ENCODE results near the gene FIP1L1.
"Not testable (repeated sequence)": the region's sequence is repeated elsewhere in the genome, so short reads cannot be mapped to it uniquely, and the experiment has no call there.

Gene FIP1L1

DNA sequence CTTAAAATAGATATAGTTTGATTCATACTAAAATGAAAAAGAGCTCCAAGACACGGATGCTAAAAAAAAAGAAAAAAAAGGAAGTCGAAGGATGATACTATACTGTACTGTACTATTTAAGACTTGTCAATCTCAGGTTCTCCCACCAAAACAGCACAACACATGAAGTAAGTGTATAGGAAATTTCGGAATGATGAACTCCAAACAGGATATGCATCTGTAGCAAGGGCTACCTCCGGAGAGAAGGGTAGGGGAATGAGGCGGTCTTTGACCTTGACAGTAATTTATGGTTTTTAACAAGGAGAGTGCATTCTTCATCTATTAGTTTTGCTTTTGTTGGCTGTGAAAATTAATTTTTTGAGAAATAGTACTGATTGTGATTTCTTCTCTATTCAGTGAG is 541 bp upstream of the FIP1L1 start:
- Histone ChIP-seq H3K9ac (ENCODE audit: low read length in 5 of 5) (peak overlapping the region in 4 of 5 donors; percentile 69 to 93 (median 92)), H3K27me3 (ENCODE audit: control insufficient read depth in 5 of 5, insufficient read depth in 4 of 5, low read length in 5 of 5) (no peaks in the 10 kb centered on the region), H3K9me3 (ENCODE audit: control insufficient read depth in 5 of 5, low read length in 5 of 5) (no peaks in the 10 kb centered on the region), H3K27ac (ENCODE audit: low read depth, low read length) (peak overlapping the region; percentile 71), H3K4me3 (ENCODE audit: low read depth in 1 of 5, low read length in 5 of 5) (peak overlapping the region; percentile 75 to 96 (median 88)), H3K36me3 (ENCODE audit: control insufficient read depth in 5 of 5, insufficient read depth in 5 of 5, low read length in 5 of 5) (no peaks in the 10 kb centered on the region), H3K4me1 (ENCODE audit: control insufficient read depth in 5 of 5, insufficient read depth in 5 of 5, low read length in 5 of 5) (peaks cover 0 to 27% (median 21%) of the 10 kb centered on the region in 5 donors)

- Histone ChIP-seq H3K4me1 (ENCODE audit: control insufficient read depth in 5 of 5, insufficient read depth in 5 of 5, low read length in 5 of 5) (peaks cover 0 to 27% (median 21%) of the 10 kb centered on the region in 5 donors), H3K4me3 (ENCODE audit: low read depth in 1 of 5, low read length in 5 of 5) (peak overlapping the region; percentile 78 to 96 (median 88)), H3K9me3 (ENCODE audit: control insufficient read depth in 5 of 5, low read length in 5 of 5) (no peaks in the 10 kb centered on the region), H3K9ac (ENCODE audit: low read length in 5 of 5) (peak overlapping the region; percentile 41 to 93 (median 92)), H3K27me3 (ENCODE audit: control insufficient read depth in 5 of 5, insufficient read depth in 4 of 5, low read length in 5 of 5) (no peaks in the 10 kb centered on the region), H3K27ac (ENCODE audit: low read depth, low read length) (peak overlapping the region; percentile 71), H3K36me3 (ENCODE audit: control insufficient read depth in 5 of 5, insufficient read depth in 5 of 5, low read length in 5 of 5) (peaks cover 0 to 9% (median 7%) of the 10 kb centered on the region in 5 donors)
Observed at GRCh38 chr4:53378171-53378482, 686 bp downstream of the FIP1L1 start.

GRCh38 chr4:53380221-53380620 is 2.8 kb downstream of the FIP1L1 start:
- Histone ChIP-seq H3K4me1 (ENCODE audit: control insufficient read depth in 5 of 5, insufficient read depth in 5 of 5, low read length in 5 of 5) (peaks cover 0 to 27% (median 21%) of the 10 kb centered on the region in 5 donors), H3K4me3 (ENCODE audit: low read depth in 1 of 5, low read length in 5 of 5) (no peak overlapping the region), H3K36me3 (ENCODE audit: control insufficient read depth in 5 of 5, insufficient read depth in 5 of 5, low read length in 5 of 5) (peaks cover 10 to 25% (median 21%) of the 10 kb centered on the region in 5 donors), H3K27ac (ENCODE audit: low read depth, low read length) (no peak overlapping the region), H3K9ac (ENCODE audit: low read length in 5 of 5) (no peak overlapping the region), H3K27me3 (ENCODE audit: control insufficient read depth in 5 of 5, insufficient read depth in 4 of 5, low read length in 5 of 5) (no peaks in the 10 kb centered on the region), H3K9me3 (ENCODE audit: control insufficient read depth in 5 of 5, low read length in 5 of 5) (no peaks in the 10 kb centered on the region)

GRCh38 chr4:53409479-53409878 is 32.0 kb downstream of the FIP1L1 start:
- H3K9me3 ChIP-seq (ENCODE audit: control insufficient read depth in 5 of 5, low read length in 5 of 5); H3K9ac ChIP-seq (ENCODE audit: low read length in 5 of 5); H3K4me3 ChIP-seq (ENCODE audit: low read depth in 1 of 5, low read length in 5 of 5); H3K4me1 ChIP-seq (ENCODE audit: control insufficient read depth in 5 of 5, insufficient read depth in 5 of 5, low read length in 5 of 5); H3K27ac ChIP-seq (ENCODE audit: low read depth, low read length); H3K36me3 ChIP-seq (ENCODE audit: control insufficient read depth in 5 of 5, insufficient read depth in 5 of 5, low read length in 5 of 5); H3K27me3 ChIP-seq (ENCODE audit: control insufficient read depth in 5 of 5, insufficient read depth in 4 of 5, low read length in 5 of 5): not testable (repeated sequence)

- Histone ChIP-seq H3K9ac (ENCODE audit: low read length in 5 of 5) (peak overlapping the region in 1 of 5 donors; percentile 30), H3K27ac (ENCODE audit: low read depth, low read length) (no peak overlapping the region), H3K4me3 (ENCODE audit: low read depth in 1 of 5, low read length in 5 of 5) (no peak overlapping the region), H3K9me3 (ENCODE audit: control insufficient read depth in 5 of 5, low read length in 5 of 5) (no peaks in the 10 kb centered on the region), H3K4me1 (ENCODE audit: control insufficient read depth in 5 of 5, insufficient read depth in 5 of 5, low read length in 5 of 5) (no peaks in the 10 kb centered on the region), H3K36me3 (ENCODE audit: control insufficient read depth in 5 of 5, insufficient read depth in 5 of 5, low read length in 5 of 5) (peaks cover 0 to 10% (median 3%) of the 10 kb centered on the region in 5 donors), H3K27me3 (ENCODE audit: control insufficient read depth in 5 of 5, insufficient read depth in 4 of 5, low read length in 5 of 5) (no peaks in the 10 kb centered on the region)
Observed at GRCh38 chr4:53419208-53419607, 41.8 kb downstream of the FIP1L1 start.

DNA sequence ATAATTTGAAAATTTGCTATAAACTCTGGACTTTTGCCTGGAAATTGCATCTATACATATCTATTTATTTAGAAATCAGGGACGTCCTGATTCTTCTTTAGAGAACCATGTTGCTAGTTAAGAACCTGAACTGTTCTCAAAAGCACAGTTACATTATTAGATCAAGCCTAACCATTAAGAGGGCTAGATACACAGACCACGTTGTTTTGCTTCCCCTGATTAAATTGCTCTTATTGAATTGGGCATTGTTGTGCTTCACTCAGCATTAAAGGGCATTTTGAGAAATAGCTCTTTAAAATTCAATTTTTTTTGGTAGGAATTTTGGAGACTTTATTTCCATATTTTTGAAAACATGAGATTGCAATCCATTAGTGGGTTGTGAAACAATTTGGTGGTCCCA is 44.4 kb downstream of the FIP1L1 start:
- no peak overlapping the region for H3K4me3 ChIP-seq (ENCODE audit: low read depth in 1 of 5, low read length in 5 of 5)
- H3K4me1 ChIP-seq (ENCODE audit: control insufficient read depth in 5 of 5, insufficient read depth in 5 of 5, low read length in 5 of 5): no peaks in the 10 kb centered on the region
- H3K9me3 ChIP-seq (ENCODE audit: control insufficient read depth in 5 of 5, low read length in 5 of 5): no peaks in the 10 kb centered on the region
- no peak overlapping the region for H3K27ac ChIP-seq (ENCODE audit: low read depth, low read length)
- peaks cover 0 to 9% (median 3%) of the 10 kb centered on the region in 5 donors for H3K36me3 ChIP-seq (ENCODE audit: control insufficient read depth in 5 of 5, insufficient read depth in 5 of 5, low read length in 5 of 5)
- H3K27me3 ChIP-seq (ENCODE audit: control insufficient read depth in 5 of 5, insufficient read depth in 4 of 5, low read length in 5 of 5): no peaks in the 10 kb centered on the region
- no peak overlapping the region for H3K9ac ChIP-seq (ENCODE audit: low read length in 5 of 5)

GRCh38 chr4:53422367-53422766 is 44.9 kb downstream of the FIP1L1 start:
- no peak overlapping the region for H3K4me3 ChIP-seq (ENCODE audit: low read depth in 1 of 5, low read length in 5 of 5)
- H3K4me1 ChIP-seq (ENCODE audit: control insufficient read depth in 5 of 5, insufficient read depth in 5 of 5, low read length in 5 of 5): no peaks in the 10 kb centered on the region
- H3K36me3 ChIP-seq (ENCODE audit: control insufficient read depth in 5 of 5, insufficient read depth in 5 of 5, low read length in 5 of 5): peaks cover 1 to 10% (median 8%) of the 10 kb centered on the region in 5 donors
- no peaks in the 10 kb centered on the region for H3K9me3 ChIP-seq (ENCODE audit: control insufficient read depth in 5 of 5, low read length in 5 of 5)
- H3K27ac ChIP-seq (ENCODE audit: low read depth, low read length): no peak overlapping the region
- H3K9ac ChIP-seq (ENCODE audit: low read length in 5 of 5): no peak overlapping the region
- no peaks in the 10 kb centered on the region for H3K27me3 ChIP-seq (ENCODE audit: control insufficient read depth in 5 of 5, insufficient read depth in 4 of 5, low read length in 5 of 5)

DNA sequence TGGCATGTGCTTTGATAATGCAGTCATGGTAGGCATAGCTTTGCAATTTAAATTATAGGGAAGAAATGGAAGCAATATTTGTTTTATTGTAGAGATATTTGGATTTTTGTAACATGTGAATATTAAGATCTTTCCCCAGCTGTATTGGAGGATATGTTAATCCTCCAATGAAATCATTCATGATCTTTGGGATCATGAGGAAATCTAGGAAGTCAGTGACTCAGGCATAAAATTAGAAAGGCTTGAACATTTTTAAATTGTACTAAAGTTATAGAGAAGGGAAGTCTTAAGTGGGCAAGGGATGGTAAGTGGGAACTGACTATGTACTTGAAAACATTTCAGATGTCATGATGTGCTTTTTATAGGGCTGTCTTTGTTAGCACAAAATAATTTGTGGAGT is 46.8 kb downstream of the FIP1L1 start:
- Histone ChIP-seq H3K27ac (ENCODE audit: low read depth, low read length) (no peak overlapping the region), H3K9me3 (ENCODE audit: control insufficient read depth in 5 of 5, low read length in 5 of 5) (no peaks in the 10 kb centered on the region), H3K4me3 (ENCODE audit: low read depth in 1 of 5, low read length in 5 of 5) (no peak overlapping the region), H3K4me1 (ENCODE audit: control insufficient read depth in 5 of 5, insufficient read depth in 5 of 5, low read length in 5 of 5) (no peaks in the 10 kb centered on the region), H3K9ac (ENCODE audit: low read length in 5 of 5) (no peak overlapping the region), H3K36me3 (ENCODE audit: control insufficient read depth in 5 of 5, insufficient read depth in 5 of 5, low read length in 5 of 5) (peaks cover 8 to 27% (median 14%) of the 10 kb centered on the region in 5 donors), H3K27me3 (ENCODE audit: control insufficient read depth in 5 of 5, insufficient read depth in 4 of 5, low read length in 5 of 5) (no peaks in the 10 kb centered on the region)

- no peaks in the 10 kb centered on the region for H3K9me3 ChIP-seq (ENCODE audit: control insufficient read depth in 5 of 5, low read length in 5 of 5)
- no peak overlapping the region for H3K4me3 ChIP-seq (ENCODE audit: low read depth in 1 of 5, low read length in 5 of 5)
- H3K4me1 ChIP-seq (ENCODE audit: control insufficient read depth in 5 of 5, insufficient read depth in 5 of 5, low read length in 5 of 5): no peaks in the 10 kb centered on the region
- peaks cover 12 to 43% (median 31%) of the 10 kb centered on the region in 5 donors for H3K36me3 ChIP-seq (ENCODE audit: control insufficient read depth in 5 of 5, insufficient read depth in 5 of 5, low read length in 5 of 5)
- H3K27me3 ChIP-seq (ENCODE audit: control insufficient read depth in 5 of 5, insufficient read depth in 4 of 5, low read length in 5 of 5): no peaks in the 10 kb centered on the region
- no peak overlapping the region for H3K27ac ChIP-seq (ENCODE audit: low read depth, low read length)
- no peak overlapping the region for H3K9ac ChIP-seq (ENCODE audit: low read length in 5 of 5)
Observed at GRCh38 chr4:53427366-53427765, 49.9 kb downstream of the FIP1L1 start.

- H3K9ac ChIP-seq (ENCODE audit: low read length in 5 of 5): no peak overlapping the region
- no peak overlapping the region for H3K4me3 ChIP-seq (ENCODE audit: low read depth in 1 of 5, low read length in 5 of 5)
- H3K36me3 ChIP-seq (ENCODE audit: control insufficient read depth in 5 of 5, insufficient read depth in 5 of 5, low read length in 5 of 5): peaks cover 12 to 44% (median 33%) of the 10 kb centered on the region in 5 donors
- no peaks in the 10 kb centered on the region for H3K4me1 ChIP-seq (ENCODE audit: control insufficient read depth in 5 of 5, insufficient read depth in 5 of 5, low read length in 5 of 5)
- H3K27ac ChIP-seq (ENCODE audit: low read depth, low read length): no peak overlapping the region
- H3K27me3 ChIP-seq (ENCODE audit: control insufficient read depth in 5 of 5, insufficient read depth in 4 of 5, low read length in 5 of 5): no peaks in the 10 kb centered on the region
- no peaks in the 10 kb centered on the region for H3K9me3 ChIP-seq (ENCODE audit: control insufficient read depth in 5 of 5, low read length in 5 of 5)
Observed at GRCh38 chr4:53431052-53431451, 53.6 kb downstream of the FIP1L1 start.

Data from subcutaneous abdominal adipose tissue (tissue), 5 donors.